ENCODE measurements around the gene CYP19A1. TPM values are rescaled to one million over a fixed set of nuclear protein-coding genes. Genes with fewer than 3 reads are reported as not detected.
A peak's percentile ranks its signal among the peaks of the same experiment; 100 is the strongest.

Gene CYP19A1
- total and polyA plus RNA-seq, 7 donors, result 0.10 to 0.71 (median 0.41) TPM; not detected in 4

GRCh38 chr15:51313074-51313393 lies 25.4 kb downstream of the CYP19A1 start:
- Histone ChIP-seq H3K27ac (no peak overlapping the region), H3K9me3 (no peaks in the 10 kb centered on the region), H3K4me3 (no peak overlapping the region), H3K4me1 (no peaks in the 10 kb centered on the region), H3K27me3 (no peaks in the 10 kb centered on the region), H3K36me3 (no peaks in the 10 kb centered on the region)
- DNase-seq, result no peak
- TF ChIP-seq POLR2AphosphoS5 (IDR thresholded peaks at IDR 0.05) (no peak), POLR2A (IDR thresholded peaks at IDR 0.05) (no peak), EP300 (IDR thresholded peaks at IDR 0.05) (no peak), CTCF (IDR thresholded peaks at IDR 0.05) (no peak)
- intact Hi-C loops (cut with DNase I), result no loop called here

- no peak overlapping the region for H3K27ac ChIP-seq
Observed at GRCh38 chr15:51312166-51313073, 26.0 kb downstream of the CYP19A1 start.

GRCh38 chr15:51311510-51311909 lies 26.9 kb downstream of the CYP19A1 start:
- no peak for DNase-seq
- TF ChIP-seq EP300 (IDR thresholded peaks at IDR 0.05) (no peak), POLR2AphosphoS5 (IDR thresholded peaks at IDR 0.05) (no peak), POLR2A (IDR thresholded peaks at IDR 0.05) (no peak), CTCF (IDR thresholded peaks at IDR 0.05) (no peak)
- Histone ChIP-seq H3K36me3 (no peaks in the 10 kb centered on the region), H3K4me3 (no peak overlapping the region), H3K27ac (no peak overlapping the region), H3K4me1 (no peaks in the 10 kb centered on the region), H3K9me3 (no peaks in the 10 kb centered on the region), H3K27me3 (no peaks in the 10 kb centered on the region)
- intact Hi-C loops (cut with DNase I), result no loop called here
- 38 to 61% methylated on average over 2 of the region's 2 CpGs for WGBS, 2 donors

More at GRCh38 chr15:51312166-51313073, 26.0 kb downstream of the CYP19A1 start:
- Histone ChIP-seq H3K27me3 (no peaks in the 10 kb centered on the region), H3K9me3 (no peaks in the 10 kb centered on the region), H3K36me3 (no peaks in the 10 kb centered on the region), H3K4me3 (no peak overlapping the region), H3K4me1 (no peaks in the 10 kb centered on the region)
- no peak for DNase-seq
- TF ChIP-seq CTCF (IDR thresholded peaks at IDR 0.05), result no peak
- TF ChIP-seq POLR2AphosphoS5 (IDR thresholded peaks at IDR 0.05), result no peak
- no peak for TF ChIP-seq EP300 (IDR thresholded peaks at IDR 0.05)
- TF ChIP-seq POLR2A (IDR thresholded peaks at IDR 0.05), result no peak
- 67 to 71% methylated on average over 8 of the region's 8 CpGs for WGBS, 2 donors
- intact Hi-C loops (cut with DNase I), result no loop called here

- DNase-seq, result no peak
- WGBS, 2 donors, result 75 to 88% methylated on average over 2 of the region's 2 CpGs
- H3K27ac ChIP-seq, result peak overlapping the region in 1 of 4 donors; percentile 12
Observed at GRCh38 chr15:51310064-51310463, 28.3 kb downstream of the CYP19A1 start.

More at GRCh38 chr15:51310064-51310463, 28.3 kb downstream of the CYP19A1 start:
- no peak for TF ChIP-seq CTCF (IDR thresholded peaks at IDR 0.05)
- TF ChIP-seq POLR2A (IDR thresholded peaks at IDR 0.05), result no peak
- TF ChIP-seq EP300 (IDR thresholded peaks at IDR 0.05), result no peak
- TF ChIP-seq POLR2AphosphoS5 (IDR thresholded peaks at IDR 0.05), result no peak
- intact Hi-C loops (cut with DNase I), result no loop called here
- Histone ChIP-seq H3K36me3 (no peaks in the 10 kb centered on the region), H3K4me1 (no peaks in the 10 kb centered on the region), H3K9me3 (no peaks in the 10 kb centered on the region), H3K4me3 (no peak overlapping the region), H3K27me3 (no peaks in the 10 kb centered on the region)

Data from sigmoid colon (tissue), 7 donors.